GM20000 (cell line): ENCODE data around the gene GPNMB.

Experiments used
- DNase-seq: peaks from one replicate; pipeline ENCODE4 v3.0.0; 2012; ENCODE audit warnings: low spot score
- CTCF ChIP-seq: IDR thresholded peaks from 2 replicates; pipeline ENCODE4 v1.5.1; 2012; ENCODE audit warnings: mild to moderate bottlenecking, control low read depth; ENCODE audit errors: extremely low read depth, missing control alignments

GPNMB gene

GRCh38 chr7:23283086-23283485 is 36.5 kb downstream of the GPNMB start:
- no peak for TF ChIP-seq CTCF
- no peak for DNase-seq

- no peak for TF ChIP-seq CTCF
- DNase-seq = no peak
Observed at GRCh38 chr7:23284871-23285270, 38.3 kb downstream of the GPNMB start.

GRCh38 chr7:23285657-23286646 is 39.4 kb downstream of the GPNMB start:
- no peak for TF ChIP-seq CTCF
- DNase-seq = no peak

GRCh38 chr7:23287612-23288011 is 41.0 kb downstream of the GPNMB start:
- no peak for TF ChIP-seq CTCF
- DNase-seq = no peak

- DNase-seq = no peak
- TF ChIP-seq CTCF = no peak
Observed at GRCh38 chr7:23290993-23291392, 44.4 kb downstream of the GPNMB start.

GRCh38 chr7:23291957-23292560 is 45.5 kb downstream of the GPNMB start:
- no peak for TF ChIP-seq CTCF
- no peak for DNase-seq

- DNase-seq = no peak
- no peak for TF ChIP-seq CTCF
Observed at GRCh38 chr7:23292623-23293022, 46.0 kb downstream of the GPNMB start.
